ENCODE data around the gene RAB11FIP2. TPM values are rescaled to one million over a fixed set of nuclear protein-coding genes. Genes with fewer than 3 reads are reported as not detected.

RAB11FIP2 gene
- total RNA-seq, 4 donors from 2014 or later = 29.6 to 57.2 (median 44.1) TPM

DNA sequence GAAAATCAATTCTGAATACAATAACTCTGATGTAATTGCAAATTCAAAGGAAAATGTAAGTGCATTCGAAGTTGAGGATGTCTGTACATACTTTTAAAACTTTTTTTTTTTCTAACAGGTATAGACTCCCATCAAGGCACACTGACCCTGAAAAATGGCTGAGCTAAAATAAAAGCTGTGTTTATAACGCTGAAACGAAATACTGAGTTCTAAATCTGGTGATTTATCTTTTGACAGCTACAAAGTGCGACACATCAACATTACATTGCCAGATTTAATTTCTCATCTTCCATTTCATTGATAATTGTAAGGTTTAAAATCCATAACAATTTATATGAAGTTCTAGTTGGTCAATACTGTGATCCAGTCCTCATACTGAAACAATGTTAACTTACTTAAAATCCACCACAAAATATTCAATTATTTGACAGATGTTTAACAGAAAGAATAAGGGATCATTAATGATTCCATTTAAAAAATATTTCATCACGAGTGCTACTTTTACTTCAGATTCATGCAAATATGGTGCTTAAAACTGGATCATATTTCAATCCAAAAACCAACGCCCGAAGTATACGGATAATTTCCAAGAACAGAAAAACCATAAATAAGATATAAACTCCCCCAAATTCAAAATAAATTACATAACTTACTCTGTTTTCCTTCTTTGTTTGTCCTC is 1.4 kb downstream of the RAB11FIP2 start:
- TF ChIP-seq, protein P1, sequence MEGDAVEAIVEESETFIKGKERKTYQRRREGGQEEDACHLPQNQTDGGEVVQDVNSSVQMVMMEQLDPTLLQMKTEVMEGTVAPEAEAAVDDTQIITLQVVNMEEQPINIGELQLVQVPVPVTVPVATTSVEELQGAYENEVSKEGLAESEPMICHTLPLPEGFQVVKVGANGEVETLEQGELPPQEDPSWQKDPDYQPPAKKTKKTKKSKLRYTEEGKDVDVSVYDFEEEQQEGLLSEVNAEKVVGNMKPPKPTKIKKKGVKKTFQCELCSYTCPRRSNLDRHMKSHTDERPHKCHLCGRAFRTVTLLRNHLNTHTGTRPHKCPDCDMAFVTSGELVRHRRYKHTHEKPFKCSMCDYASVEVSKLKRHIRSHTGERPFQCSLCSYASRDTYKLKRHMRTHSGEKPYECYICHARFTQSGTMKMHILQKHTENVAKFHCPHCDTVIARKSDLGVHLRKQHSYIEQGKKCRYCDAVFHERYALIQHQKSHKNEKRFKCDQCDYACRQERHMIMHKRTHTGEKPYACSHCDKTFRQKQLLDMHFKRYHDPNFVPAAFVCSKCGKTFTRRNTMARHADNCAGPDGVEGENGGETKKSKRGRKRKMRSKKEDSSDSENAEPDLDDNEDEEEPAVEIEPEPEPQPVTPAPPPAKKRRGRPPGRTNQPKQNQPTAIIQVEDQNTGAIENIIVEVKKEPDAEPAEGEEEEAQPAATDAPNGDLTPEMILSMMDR (IDR thresholded peaks at IDR 0.05; ENCODE audit: low read depth) = no peak

DNA sequence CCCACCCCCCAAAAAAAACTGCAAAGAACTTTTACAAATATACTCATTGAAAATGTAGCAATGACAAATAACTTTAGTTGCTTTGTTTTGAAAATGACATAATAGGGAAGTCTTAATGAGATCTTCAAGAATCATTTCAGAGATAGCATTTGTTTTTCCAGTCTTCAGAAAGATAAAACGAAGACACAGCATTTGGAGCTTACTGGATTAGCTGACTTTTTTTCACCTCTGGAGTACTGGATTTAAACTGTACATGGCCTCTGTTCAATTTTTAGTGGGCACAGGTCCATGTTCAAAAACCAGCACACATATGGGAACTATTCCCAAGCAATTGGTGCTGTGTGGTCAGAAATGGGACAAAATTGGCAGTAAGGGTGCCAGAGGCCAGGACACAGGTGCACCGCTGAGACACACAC is 3.9 kb downstream of the RAB11FIP2 start:
- TF ChIP-seq, protein P1 (IDR thresholded peaks at IDR 0.05; ENCODE audit: low read depth) = no peak

DNA sequence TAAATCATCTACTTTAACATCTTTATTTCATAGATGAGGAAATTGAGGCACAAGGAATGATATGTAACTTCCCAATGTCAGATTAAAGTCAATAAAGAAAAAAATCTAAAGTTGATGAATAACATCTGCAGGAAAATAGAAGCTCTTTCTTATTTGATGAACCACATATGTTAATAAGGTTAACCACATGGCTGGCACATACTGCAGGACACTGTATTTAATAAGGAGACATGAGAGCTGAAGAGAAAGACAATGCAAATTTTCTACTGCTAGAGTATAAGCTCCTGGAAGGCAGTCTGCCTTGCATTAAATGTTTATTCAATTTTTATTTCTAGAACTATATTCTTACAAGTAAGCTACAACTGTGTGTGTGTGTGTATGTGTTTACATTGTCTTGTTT is 4.4 kb downstream of the RAB11FIP2 start:
- TF ChIP-seq, protein P1 (IDR thresholded peaks at IDR 0.05; ENCODE audit: low read depth) = no peak

DNA sequence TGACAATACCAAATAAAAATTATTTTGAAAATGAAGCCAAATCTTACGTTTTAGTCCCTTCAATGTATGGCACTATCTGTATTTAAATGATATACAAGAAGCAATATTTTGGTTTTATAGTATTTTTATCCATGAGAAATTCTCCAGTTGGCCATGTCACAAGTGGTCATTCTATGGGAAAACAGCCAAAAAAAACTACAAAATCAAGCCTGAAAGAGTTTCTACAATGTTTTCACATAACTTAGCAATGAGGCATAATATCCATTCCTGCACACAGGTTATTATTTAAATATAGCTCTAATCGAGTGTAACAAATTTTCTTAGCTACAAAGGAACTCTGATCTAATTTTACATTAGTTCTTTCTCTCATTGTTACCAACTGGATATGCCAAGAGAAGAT is 5.4 kb downstream of the RAB11FIP2 start:
- TF ChIP-seq, protein P1 (IDR thresholded peaks at IDR 0.05; ENCODE audit: low read depth) = no peak

DNA sequence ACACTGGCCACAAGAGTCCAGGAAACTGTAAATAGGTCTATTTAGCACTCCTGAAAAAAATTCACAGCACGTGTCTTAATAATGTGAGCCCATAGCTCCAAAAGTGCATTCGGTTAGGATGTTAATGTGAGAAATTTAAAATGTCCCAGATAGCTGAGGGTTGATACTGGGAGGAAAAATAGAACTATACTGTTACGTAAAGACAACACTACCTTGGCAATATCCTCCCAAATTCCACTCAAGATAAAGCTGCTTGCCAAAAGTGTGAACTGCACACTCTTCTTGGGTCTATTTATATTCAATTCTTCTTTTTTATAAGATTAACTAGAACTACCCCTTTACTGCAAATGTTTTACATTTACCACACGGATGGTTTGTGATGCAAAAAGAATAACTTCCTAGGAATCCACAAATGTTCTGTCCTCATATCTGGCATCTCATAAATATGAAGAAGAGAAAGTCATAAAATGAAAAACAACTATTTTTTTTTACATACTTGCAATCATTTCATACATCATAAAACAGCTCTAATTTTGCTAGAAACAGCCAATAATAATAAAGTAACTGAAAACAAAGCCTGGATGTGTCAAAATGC is 10.4 kb downstream of the RAB11FIP2 start:
- TF ChIP-seq, protein P1 (IDR thresholded peaks at IDR 0.05; ENCODE audit: low read depth) = no peak

DNA sequence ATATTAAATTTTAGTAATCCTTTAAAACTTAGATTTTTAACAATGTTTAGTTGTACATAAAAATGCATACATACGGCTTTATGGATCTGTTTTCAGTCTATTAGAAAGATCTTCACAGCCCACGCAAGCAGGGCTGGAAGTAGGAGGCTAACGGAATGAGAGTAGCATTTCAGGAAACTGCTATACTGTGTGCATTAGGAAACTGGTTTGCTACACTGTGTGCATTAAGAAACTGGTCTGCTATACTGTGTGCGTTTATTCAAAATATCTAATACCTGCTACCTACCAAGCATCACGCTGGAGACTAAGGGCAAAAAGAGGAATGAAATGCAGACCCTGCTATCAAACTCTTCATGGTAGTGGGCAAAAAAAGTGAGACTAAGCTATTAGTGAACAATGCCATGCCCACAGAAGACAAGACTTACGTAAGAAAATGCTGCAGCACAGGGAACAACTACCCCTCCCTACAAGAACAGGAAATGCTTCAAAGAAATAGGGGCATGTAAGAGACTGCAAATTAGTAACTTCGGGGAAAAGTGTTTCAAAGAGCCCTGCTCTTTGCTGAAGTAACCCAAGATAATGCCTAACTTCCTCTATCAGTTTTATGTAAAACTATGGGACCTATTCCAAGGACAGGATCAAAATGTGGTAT is 11.3 kb downstream of the RAB11FIP2 start:
- TF ChIP-seq, protein P1 (IDR thresholded peaks at IDR 0.05; ENCODE audit: low read depth) = no peak

DNA sequence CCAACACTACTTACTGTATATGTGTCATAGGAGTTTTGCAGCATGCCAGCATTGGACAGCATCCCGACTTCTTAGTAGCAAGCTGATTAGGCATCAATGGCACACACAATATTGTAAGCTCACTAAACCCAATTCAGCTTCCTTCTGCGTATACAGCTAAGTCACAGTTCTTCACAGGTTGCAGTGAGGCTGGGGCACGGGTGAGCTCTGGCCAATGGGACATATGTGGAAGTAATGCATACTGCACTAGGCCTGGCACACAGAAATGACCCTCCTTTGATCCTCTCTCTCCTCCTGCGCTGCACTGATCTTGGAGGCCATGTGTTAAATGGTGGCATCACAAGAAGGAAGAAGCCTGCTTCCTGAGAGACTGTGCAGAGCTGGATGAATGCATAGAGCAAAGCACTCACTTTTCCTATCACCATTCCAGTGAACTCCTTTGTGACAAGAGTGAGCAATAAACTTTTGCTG is 11.9 kb downstream of the RAB11FIP2 start:
- TF ChIP-seq, protein P1 (IDR thresholded peaks at IDR 0.05; ENCODE audit: low read depth) = no peak
